Pancreas (tissue), 10 donors: ENCODE results near the gene SLC43A3. TPM values are rescaled to one million over a fixed set of nuclear protein-coding genes. Genes with fewer than 3 reads are reported as not detected.

Experiments
- ATAC-seq, 4 donors: fragments of 200-7000 bp; cut with Tn5 transposase; one replicate each; pipeline versions ENCODE4 v1.8.0 to v1.9.1; 2020; ENCODE audit warnings: mild to moderate bottlenecking in 4 of 4, moderate library complexity in 4 of 4
- DNase-seq, 6 donors: peaks; one replicate each; pipeline ENCODE4 v3.0.0-alpha.2; 2020
- FAIRE-seq: peaks from 2 replicates; lab custom pipeline; 2012; peaks lifted over from hg19 to GRCh38; lab: Jason Lieb, UNC
- H3K27ac ChIP-seq, 4 donors: fragments of 200-600 bp; sonication (generic); 1 replicate in 3 of 4; 2 replicates in 1 of 4; pipeline versions ENCODE4 v1.5.0 to v1.8.0; 2020
- H3K27me3 ChIP-seq, 4 donors: fragments of 200-600 bp; one replicate each; pipeline ENCODE4 v1.8.0; 2021
- H3K36me3 ChIP-seq, 3 donors: fragments of 200-600 bp; sonication (generic) in 1 of 3; one replicate each; pipeline versions ENCODE4 v1.5.0 to v1.8.0; 2020 to 2021
- H3K4me1 ChIP-seq, 3 donors: fragments of 200-600 bp; one replicate each; pipeline ENCODE4 v1.8.0; 2021
- H3K4me3 ChIP-seq, 4 donors: fragments of 200-600 bp; sonication (generic) in 2 of 4; one replicate each; pipeline versions ENCODE4 v1.5.0 to v1.8.0; 2020 to 2021
- H3K9me3 ChIP-seq, 4 donors: fragments of 200-600 bp; one replicate each; pipeline ENCODE4 v1.8.0; 2021
- WGBS, 2 donors: extraction: QIAGEN DNeasy Blood & Tissue Kit; methylation state at CpG; one replicate each; pipeline ENCODE4 v1.1.7; 2013; 5-methylcytosine and 5-hydroxymethylcytosine counted together
- intact Hi-C, 3 donors: fragments of 100-400 bp; cut with DNase I; formaldehyde crosslinking; loops; one replicate each; pipeline versions ENCODE4 v1.11.1 to v1.14.2; 2022
- polyA plus RNA-seq, 2 donors: library from polyadenylated mRNA; stranded (reverse); fragments of 200-250 nt; gene quantifications; one replicate each; pipeline ENCODE4 v1.2.3, GENCODE V29; 2013
- total RNA-seq, 6 donors: library from RNA; stranded (reverse); fragmentation: NEBNext Ultra II Directional in 4 of 6; extraction: Animal tissue kit (Norgen Biotek cat#: 25700) in 4 of 6; gene quantifications; one replicate each; pipeline versions ENCODE4 v1.2.1 to v1.2.4, GENCODE V29; 2021 to 2023
- TF ChIP-seq, protein P1 (sequence below), 4 donors: fragments of 200-600 bp; sonication (generic) in 3 of 4; IDR thresholded peaks; one replicate each; pipeline versions ENCODE4 v1.5.0 to v1.8.0; 2021; ENCODE audit warnings: antibody characterized with exemption in 4 of 4
- donor health status: healthy with polysubstance abuse.
- donor health status: DM: no; HTN: no; CAD: no; lungs with moderate emphysema.
- donor health status: DM: no; HTN: no; CAD: no.
- donor health status: control.
- donor health status: control.
- donor health status: Bipolar disorder and iron deficiency.
- donor health status: DM: yes; HTN: yes; CAD: no.
- donor health status: DM: no; HTN: no; CAD: no.
- donor health status: DM: no; HTN: no; CAD: no.
- donor health status: DM: yes; HTN: yes; CAD: no.

The SLC43A3 gene
- total and polyA plus RNA-seq, 8 donors = 6.7 to 34.9 (median 13.7) TPM

GRCh38 chr11:57464539-57465181 lies 37.7 kb upstream of the SLC43A3 start:
- no peak overlapping the region for H3K4me3 ChIP-seq
- TF ChIP-seq, protein P1, sequence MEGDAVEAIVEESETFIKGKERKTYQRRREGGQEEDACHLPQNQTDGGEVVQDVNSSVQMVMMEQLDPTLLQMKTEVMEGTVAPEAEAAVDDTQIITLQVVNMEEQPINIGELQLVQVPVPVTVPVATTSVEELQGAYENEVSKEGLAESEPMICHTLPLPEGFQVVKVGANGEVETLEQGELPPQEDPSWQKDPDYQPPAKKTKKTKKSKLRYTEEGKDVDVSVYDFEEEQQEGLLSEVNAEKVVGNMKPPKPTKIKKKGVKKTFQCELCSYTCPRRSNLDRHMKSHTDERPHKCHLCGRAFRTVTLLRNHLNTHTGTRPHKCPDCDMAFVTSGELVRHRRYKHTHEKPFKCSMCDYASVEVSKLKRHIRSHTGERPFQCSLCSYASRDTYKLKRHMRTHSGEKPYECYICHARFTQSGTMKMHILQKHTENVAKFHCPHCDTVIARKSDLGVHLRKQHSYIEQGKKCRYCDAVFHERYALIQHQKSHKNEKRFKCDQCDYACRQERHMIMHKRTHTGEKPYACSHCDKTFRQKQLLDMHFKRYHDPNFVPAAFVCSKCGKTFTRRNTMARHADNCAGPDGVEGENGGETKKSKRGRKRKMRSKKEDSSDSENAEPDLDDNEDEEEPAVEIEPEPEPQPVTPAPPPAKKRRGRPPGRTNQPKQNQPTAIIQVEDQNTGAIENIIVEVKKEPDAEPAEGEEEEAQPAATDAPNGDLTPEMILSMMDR (IDR thresholded peaks at IDR 0.05) = no peak
- ATAC-seq = no peak
- no peak for FAIRE-seq
- no peak for DNase-seq
- no peaks in the 10 kb centered on the region for H3K27me3 ChIP-seq
- peaks cover 0 to 9% (median 4%) of the 10 kb centered on the region in 3 donors for H3K4me1 ChIP-seq
- no peak overlapping the region for H3K27ac ChIP-seq
- 75 to 76% methylated on average over 30 of the region's 30 CpGs for WGBS, 2 donors
- H3K36me3 ChIP-seq = no peaks in the 10 kb centered on the region
- intact Hi-C loops = loop anchor here in 1 of 3 donors (10.0 kb wide), 1 partner anchor 50 kb away; the partner anchor contains the start of gene SLC43A1
- H3K9me3 ChIP-seq = no peaks in the 10 kb centered on the region

GRCh38 chr11:57463671-57464538 lies 37.0 kb upstream of the SLC43A3 start:
- H3K27me3 ChIP-seq = no peaks in the 10 kb centered on the region
- TF ChIP-seq, protein P1 (IDR thresholded peaks at IDR 0.05) = no peak
- H3K36me3 ChIP-seq = no peaks in the 10 kb centered on the region
- intact Hi-C loops = loop anchor here in 1 of 3 donors (10.0 kb wide), 1 partner anchor 51 kb away; the partner anchor contains the start of gene SLC43A1
- 80 to 81% methylated on average over 12 to 14 of the region's 14 CpGs for WGBS, 2 donors
- no peak for FAIRE-seq
- no peak for DNase-seq
- no peak overlapping the region for H3K27ac ChIP-seq
- H3K4me3 ChIP-seq = no peak overlapping the region
- ATAC-seq = no peak
- H3K9me3 ChIP-seq = no peaks in the 10 kb centered on the region
- peaks cover 0 to 16% (median 12%) of the 10 kb centered on the region in 3 donors for H3K4me1 ChIP-seq

DNA sequence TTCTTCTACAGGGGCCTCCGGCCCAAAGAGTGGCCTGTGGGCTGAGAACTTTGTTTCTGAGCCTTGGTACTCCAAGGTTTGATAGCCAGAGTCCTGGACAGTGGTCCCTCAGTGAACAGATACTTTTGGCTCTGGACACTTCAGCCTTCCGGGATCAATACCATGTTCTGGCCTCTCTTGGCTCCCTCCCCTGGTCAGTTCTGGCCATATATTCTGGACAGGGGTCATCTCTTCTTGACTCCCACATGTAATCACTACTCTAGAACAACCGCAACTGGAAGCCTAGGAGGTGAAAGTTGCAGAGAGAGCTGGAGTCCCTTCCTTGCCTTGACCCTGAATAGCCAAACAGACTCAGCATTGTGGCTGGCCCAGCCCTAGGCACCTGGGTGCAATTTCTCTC lies 35.7 kb upstream of the SLC43A3 start:
- Histone ChIP-seq H3K36me3 (no peaks in the 10 kb centered on the region), H3K27me3 (no peaks in the 10 kb centered on the region), H3K4me1 (peaks cover 0 to 17% (median 15%) of the 10 kb centered on the region in 3 donors), H3K4me3 (no peak overlapping the region), H3K9me3 (no peaks in the 10 kb centered on the region), H3K27ac (no peak overlapping the region)
- TF ChIP-seq, protein P1 (IDR thresholded peaks at IDR 0.05) = no peak
- intact Hi-C loops = loop anchor here in 1 of 3 donors (10.0 kb wide), 1 partner anchor 52 kb away; the partner anchor contains the start of gene SLC43A1
- no peak for FAIRE-seq
- 79 to 85% methylated on average over 3 of the region's 3 CpGs for WGBS, 2 donors
- no peak for ATAC-seq
- no peak for DNase-seq

GRCh38 chr11:57461841-57462489 lies 35.0 kb upstream of the SLC43A3 start:
- intact Hi-C loops = loop anchor here in 1 of 3 donors (10.0 kb wide), 1 partner anchor 53 kb away; the partner anchor contains the start of gene SLC43A1
- no peaks in the 10 kb centered on the region for H3K9me3 ChIP-seq
- H3K4me3 ChIP-seq = no peak overlapping the region
- H3K27ac ChIP-seq = no peak overlapping the region
- TF ChIP-seq, protein P1 (IDR thresholded peaks at IDR 0.05) = no peak
- WGBS, 2 donors = 65 to 76% methylated on average over 16 of the region's 16 CpGs
- DNase-seq = no peak
- ATAC-seq = no peak
- no peaks in the 10 kb centered on the region for H3K27me3 ChIP-seq
- H3K4me1 ChIP-seq = peaks cover 0 to 17% (median 17%) of the 10 kb centered on the region in 3 donors
- no peaks in the 10 kb centered on the region for H3K36me3 ChIP-seq
- FAIRE-seq = no peak
